IMR-90 (cell line): Measurements from ENCODE around the gene OGFOD2. TPM values are rescaled to one million over a fixed set of nuclear protein-coding genes. Genes with fewer than 3 reads are reported as not detected.

ENCODE experiments used
- ATAC-seq: fragments of 200-7000 bp; cut with Tn5 transposase; 2 replicates; pipeline ENCODE4 v1.9.1; 2020; ENCODE audit warnings: low read depth, mild to moderate bottlenecking, moderate library complexity
- BruUV-seq: library from RNA; stranded (reverse); fragments of 400-500 nt; replicated peaks from 2 replicates; lab custom pipeline; 2021; lab: Mats Ljungman, UMichigan
- CTCF ChIA-PET: fragments of 300-600 bp; formaldehyde crosslinking; extraction: SDS; loops from one replicate; lab custom pipeline; 2021; ENCODE audit warnings: antibody characterized with exemption; lab: Yijun Ruan, JAX
- POLR2A ChIA-PET: fragments of 300-600 bp; sonication (Branson Sonifier 250); formaldehyde crosslinking; loops from one replicate; lab custom pipeline; 2022; ENCODE audit warnings: antibody characterized with exemption; ENCODE audit not compliant: unreplicated experiment; lab: Charles Lee
- DNase-seq: peaks from one replicate; pipeline ENCODE4 v3.0.0; 2013
- H2AFZ ChIP-seq: replicated peaks from 2 replicates; pipeline ENCODE3; 2013; ENCODE audit warnings: low read length, mild to moderate bottlenecking; ENCODE audit not compliant: poor library complexity
- H2AK5ac ChIP-seq: 2 replicates; pipeline ENCODE4 v1.6.1; 2013; ENCODE audit warnings: low read depth, low read length, inconsistent platforms
- H2AK9ac ChIP-seq: replicated peaks from 2 replicates; pipeline ENCODE3; 2013; ENCODE audit warnings: mild to moderate bottlenecking, low read depth, low read length, moderate library complexity; ENCODE audit not compliant: poor library complexity
- H2BK120ac ChIP-seq: 2 replicates; pipeline ENCODE4 v1.6.1; 2013; ENCODE audit warnings: low read depth, low read length, inconsistent platforms
- H2BK15ac ChIP-seq: 3 replicates; pipeline ENCODE4 v1.6.1; 2013; ENCODE audit warnings: low read depth, low read length, inconsistent platforms
- H2BK20ac ChIP-seq: 2 replicates; pipeline ENCODE4 v1.6.1; 2013; ENCODE audit warnings: low read depth, mild to moderate bottlenecking, inconsistent platforms, low read length, moderate library complexity
- H2BK5ac ChIP-seq: 2 replicates; pipeline ENCODE4 v1.6.1; 2013; ENCODE audit warnings: mild to moderate bottlenecking, low read depth, low read length, inconsistent platforms; ENCODE audit not compliant: poor library complexity, severe bottlenecking
- H3K14ac ChIP-seq: replicated peaks from 2 replicates; pipeline ENCODE4 v1.6.1; 2013; ENCODE audit warnings: low read depth, low read length, inconsistent platforms
- H3K18ac ChIP-seq: 2 replicates; pipeline ENCODE4 v1.6.1; 2013; ENCODE audit warnings: low read depth, low read length, control low read depth
- H3K23ac ChIP-seq: 2 replicates; pipeline ENCODE4 v1.6.1; 2013; ENCODE audit warnings: low read depth, low read length, inconsistent platforms
- H3K27ac ChIP-seq: 2 replicates; pipeline ENCODE4 v1.5.1; 2013; ENCODE audit warnings: mild to moderate bottlenecking, control low read depth, low read length; ENCODE audit not compliant: insufficient read depth
- H3K27me3 ChIP-seq: 2 replicates; pipeline ENCODE4 v1.6.1; 2013; ENCODE audit warnings: low read length; ENCODE audit not compliant: control insufficient read depth, insufficient read depth
- H3K36me3 ChIP-seq: 2 replicates; pipeline ENCODE4 v1.6.1; 2013; ENCODE audit warnings: low read length, mixed read lengths; ENCODE audit not compliant: control insufficient read depth, insufficient read depth
- H3K4ac ChIP-seq: 2 replicates; pipeline ENCODE4 v1.6.1; 2013; ENCODE audit warnings: low read depth, low read length, inconsistent platforms
- H3K4me1 ChIP-seq: 2 replicates; pipeline ENCODE4 v1.6.1; 2013; ENCODE audit warnings: low read length, mixed read lengths; ENCODE audit not compliant: control insufficient read depth, insufficient read depth
- H3K4me2 ChIP-seq: 2 replicates; pipeline ENCODE4 v1.6.1; 2013; ENCODE audit warnings: low read depth, mild to moderate bottlenecking, control low read depth, low read length, moderate library complexity
- H3K4me3 ChIP-seq: 2 replicates; pipeline ENCODE4 v1.5.1; 2013; ENCODE audit warnings: low read depth, mild to moderate bottlenecking, control low read depth, low read length, moderate library complexity; ENCODE audit not compliant: insufficient read depth
- H3K56ac ChIP-seq: 2 replicates; pipeline ENCODE4 v1.6.1; 2013; ENCODE audit warnings: low read length, inconsistent platforms; ENCODE audit not compliant: insufficient read depth; ENCODE audit errors: extremely low read depth
- H3K79me1 ChIP-seq, 2 experiments: 2 replicates each; pipeline ENCODE4 v1.6.1; 2013; ENCODE audit warnings: low read length in 2 of 2, inconsistent platforms in 1 of 2, low read depth in 1 of 2
- H3K9ac ChIP-seq: 2 replicates; pipeline ENCODE4 v1.6.1; 2013; ENCODE audit warnings: low read depth, low read length, control low read depth
- H3K9me1 ChIP-seq: 2 replicates; pipeline ENCODE4 v1.6.1; 2013; ENCODE audit warnings: low read length, inconsistent platforms; ENCODE audit not compliant: insufficient read depth
- H3K9me3 ChIP-seq: 2 replicates; pipeline ENCODE4 v1.6.1; 2013; ENCODE audit warnings: low read length; ENCODE audit not compliant: control insufficient read depth, insufficient read depth
- H4K20me1 ChIP-seq: 2 replicates; pipeline ENCODE4 v1.6.1; 2013; ENCODE audit warnings: low read length, inconsistent platforms; ENCODE audit not compliant: insufficient read depth
- H4K5ac ChIP-seq: 2 replicates; pipeline ENCODE4 v1.6.1; 2013; ENCODE audit warnings: mild to moderate bottlenecking, low read depth, low read length, control low read depth
- H4K8ac ChIP-seq, 2 experiments: 2 replicates each; pipeline ENCODE4 v1.6.1; 2013; ENCODE audit warnings: low read depth in 2 of 2, low read length in 2 of 2, control low read depth in 1 of 2, inconsistent platforms in 1 of 2
- H4K91ac ChIP-seq: 2 replicates; pipeline ENCODE4 v1.6.1; 2013; ENCODE audit warnings: low read depth, low read length, inconsistent platforms; ENCODE audit not compliant: insufficient read depth
- BHLHE40 ChIP-seq: fragments of 150-350 bp; IDR thresholded peaks from 2 replicates; pipeline ENCODE4 v1.6.1; 2016; ENCODE audit warnings: mild to moderate bottlenecking, low read depth, low read length
- CEBPB ChIP-seq: IDR thresholded peaks from 2 replicates; pipeline ENCODE4 v1.6.1; 2012; ENCODE audit warnings: low read depth, low read length, improper control_type of control experiment
- CHD1 ChIP-seq: IDR thresholded peaks from 2 replicates; pipeline ENCODE4 v1.6.1; 2012; ENCODE audit warnings: low read depth, low read length, improper control_type of control experiment
- CTCF ChIP-seq: conservative IDR thresholded peaks from 2 replicates; pipeline ENCODE4 v1.5.1; 2012; ENCODE audit warnings: mild to moderate bottlenecking, low read depth, low read length, improper control_type of control experiment
- FOS ChIP-seq: fragments of 150-350 bp; IDR thresholded peaks from 2 replicates; pipeline ENCODE4 v1.6.1; 2016; ENCODE audit warnings: low read depth, low read length
- MAFK ChIP-seq: IDR thresholded peaks from 2 replicates; pipeline ENCODE4 v1.6.1; 2012; ENCODE audit warnings: low read depth, low read length, improper control_type of control experiment
- MAZ ChIP-seq: IDR thresholded peaks from 2 replicates; pipeline ENCODE4 v1.6.1; 2012; ENCODE audit warnings: low read depth, mild to moderate bottlenecking, low read length, improper control_type of control experiment, moderate library complexity, borderline replicate concordance
- MXI1 ChIP-seq: IDR thresholded peaks from 2 replicates; pipeline ENCODE4 v1.6.1; 2012; ENCODE audit warnings: low read depth, mild to moderate bottlenecking, low read length, moderate library complexity, borderline replicate concordance
- NFE2L2 ChIP-seq: fragments of 150-350 bp; IDR thresholded peaks from 2 replicates; pipeline ENCODE4 v1.6.1; 2016; ENCODE audit warnings: low read depth, mild to moderate bottlenecking, low read length
- POLR2A ChIP-seq: IDR thresholded peaks from 2 replicates; pipeline ENCODE4 v1.6.1; 2012; ENCODE audit warnings: mild to moderate bottlenecking, low read depth, low read length
- RAD21 ChIP-seq: IDR thresholded peaks from 2 replicates; pipeline ENCODE4 v1.6.1; 2012; ENCODE audit warnings: low read length, improper control_type of control experiment
- RCOR1 ChIP-seq: IDR thresholded peaks from 2 replicates; pipeline ENCODE4 v1.6.1; 2012; ENCODE audit warnings: mild to moderate bottlenecking, low read length, improper control_type of control experiment; ENCODE audit not compliant: insufficient replicate concordance
- RFX5 ChIP-seq: IDR thresholded peaks from 2 replicates; pipeline ENCODE4 v1.8.0; 2012; ENCODE audit warnings: low read depth, mild to moderate bottlenecking, low read length, moderate library complexity
- SMC3 ChIP-seq: fragments of 150-350 bp; IDR thresholded peaks from 2 replicates; pipeline ENCODE4 v1.6.1; 2016; ENCODE audit warnings: low read depth, mild to moderate bottlenecking, antibody characterized with exemption, low read length, moderate library complexity
- USF2 ChIP-seq: fragments of 150-350 bp; IDR thresholded peaks from 2 replicates; pipeline ENCODE4 v1.6.1; 2017; ENCODE audit warnings: mild to moderate bottlenecking, antibody characterized with exemption, low read length, low read depth
- WGBS, 2 experiments: methylation state at CpG; one replicate each; pipeline versions ENCODE4 v1.1.5 to v1.1.7; 2013; ENCODE audit warnings: missing lambda C conversion rate in 2 of 2; ENCODE audit not compliant: insufficient read length in 1 of 2; ENCODE audit errors: extremely low coverage in 2 of 2; 5-methylcytosine and 5-hydroxymethylcytosine counted together
- dilution Hi-C: fragments of 300-500 bp; cut with HindIII; formaldehyde crosslinking; loops from one replicate; pipeline ENCODE4 v1.14.3; 2018; ENCODE audit warnings: low sequenced_read_pairs; ENCODE audit not compliant: unreplicated experiment
- in situ Hi-C: fragments of 300-500 bp; cut with MboI; formaldehyde crosslinking; loops from 3 replicates; pipeline ENCODE4 v1.14.3; 2019; ENCODE audit warnings: low sequenced_read_pairs, inconsistent platforms, mixed read lengths
- intact Hi-C: fragments of 100-400 bp; cut with micrococcal nuclease; formaldehyde crosslinking; loops from 2 replicates; pipeline ENCODE4 v1.10.0; 2022
- polyA plus RNA-seq, 3 experiments: library from polyadenylated mRNA; depleted of rRNA; stranded (reverse); fragments of >200 nt; gene quantifications; 2 replicates each; pipeline ENCODE4 v1.2.3, GENCODE V29; 2012; ENCODE audit warnings: low replicate concordance in 1 of 3
- total RNA-seq: library from RNA; depleted of rRNA; stranded (reverse); fragments of >200 nt; gene quantifications from 2 replicates; pipeline ENCODE4 v1.2.3, GENCODE V29; 2012
- TF ChIP-seq, protein P1 (sequence below): fragments of 150-350 bp; IDR thresholded peaks from 2 replicates; pipeline ENCODE4 v1.6.1; 2016; ENCODE audit warnings: low read depth, mild to moderate bottlenecking, low read length, moderate library complexity, borderline replicate concordance

OGFOD2 gene
- total and polyA plus RNA-seq, 2 of the 4 experiments (the other 2 are of a cell fraction) = 4.3 to 18.2 TPM

DNA sequence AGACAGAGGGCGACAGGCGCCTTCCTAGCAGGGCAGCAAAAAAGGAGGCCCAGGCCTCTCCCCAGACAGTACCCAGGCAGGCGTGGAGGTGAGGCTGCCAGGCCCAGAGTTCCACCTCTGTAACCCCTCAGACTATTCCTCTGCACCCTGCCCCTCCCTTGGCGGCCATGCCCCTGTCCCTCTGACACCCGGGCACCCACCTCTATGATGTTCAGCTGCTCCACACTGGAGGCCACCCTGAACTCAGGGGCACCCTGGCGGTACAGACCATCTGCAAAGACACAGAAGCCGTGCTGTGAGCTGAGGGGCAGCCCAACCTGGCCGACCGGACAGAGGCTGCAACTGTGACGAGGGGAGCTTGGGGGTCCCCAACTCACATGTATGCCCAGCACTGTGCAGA lies 25.5 kb downstream of the OGFOD2 start:
- Histone ChIP-seq H4K5ac (no peak overlapping the region), H3K9me1 (no peaks in the 10 kb centered on the region), H3K4me3 (no peak overlapping the region), H3K4ac (no peak overlapping the region), H3K4me2 (no peak overlapping the region), H2AFZ (no peak overlapping the region), H3K9ac (no peak overlapping the region), H3K18ac (no peak overlapping the region), H2BK5ac (no peak overlapping the region), H3K79me1 (no peaks in the 10 kb centered on the region), H4K8ac (no peak overlapping the region), H3K27ac (no peak overlapping the region), H2BK120ac (no peak overlapping the region), H2BK15ac (no peak overlapping the region), H3K9me3 (no peaks in the 10 kb centered on the region), H4K20me1 (no peaks in the 10 kb centered on the region), H3K14ac (no peak overlapping the region), H3K36me3 (peaks cover 33% of the 10 kb centered on the region), H2AK5ac (no peak overlapping the region), H4K91ac (no peak overlapping the region), H3K27me3 (no peaks in the 10 kb centered on the region), H2AK9ac (no peak overlapping the region), H2BK20ac (no peak overlapping the region), H3K4me1 (no peaks in the 10 kb centered on the region), H3K56ac (no peak overlapping the region), H3K23ac (no peak overlapping the region)
- dilution Hi-C loops (no loop called here), intact Hi-C loops (no loop called here), in situ Hi-C loops (no loop called here)
- TF ChIP-seq CHD1 (no peak), RCOR1 (no peak), BHLHE40 (no peak), NFE2L2 (no peak), USF2 (no peak), POLR2A (no peak), FOS (no peak), MAFK (no peak), RAD21 (no peak), MAZ (no peak), CTCF (no peak), MXI1 (no peak), CEBPB (no peak), RFX5 (no peak), SMC3 (no peak)
- TF ChIP-seq, protein P1, sequence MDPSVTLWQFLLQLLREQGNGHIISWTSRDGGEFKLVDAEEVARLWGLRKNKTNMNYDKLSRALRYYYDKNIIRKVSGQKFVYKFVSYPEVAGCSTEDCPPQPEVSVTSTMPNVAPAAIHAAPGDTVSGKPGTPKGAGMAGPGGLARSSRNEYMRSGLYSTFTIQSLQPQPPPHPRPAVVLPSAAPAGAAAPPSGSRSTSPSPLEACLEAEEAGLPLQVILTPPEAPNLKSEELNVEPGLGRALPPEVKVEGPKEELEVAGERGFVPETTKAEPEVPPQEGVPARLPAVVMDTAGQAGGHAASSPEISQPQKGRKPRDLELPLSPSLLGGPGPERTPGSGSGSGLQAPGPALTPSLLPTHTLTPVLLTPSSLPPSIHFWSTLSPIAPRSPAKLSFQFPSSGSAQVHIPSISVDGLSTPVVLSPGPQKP = no peak
- ChIA-PET CTCF (no interaction called here), POLR2A (no interaction called here)
- 100% methylated on average over 1 of the region's 10 CpGs; no CpG with 5 or more reads in 1 of the 2 experiments for WGBS, 2 experiments
- ATAC-seq (no peak), DNase-seq (no peak)
- BruUV-seq = no TSS peak
